Head of caudate nucleus (tissue), 42 donors: ENCODE data around the gene PDLIM5.
"Not testable (repeated sequence)": the region's sequence is repeated elsewhere in the genome, so short reads cannot be mapped to it uniquely, and the experiment has no call there.

Experiments used
- DNase-seq, 42 donors: peaks; one replicate each; pipeline versions ENCODE4 v3.0.0 to v3.0.0-alpha.2; 2020 to 2021; ENCODE audit warnings: mixed read lengths in 7 of 42
- intact Hi-C: fragments of 100-400 bp; cut with DNase I; formaldehyde crosslinking; loops from one replicate; pipeline ENCODE4 v1.15.0; 2022

PDLIM5 gene

GRCh38 chr4:94454405-94454804 is 2.7 kb downstream of the PDLIM5 start:
- intact Hi-C loops, result no loop called here
- peak in 1 of 42 donors; percentile 10 for DNase-seq

GRCh38 chr4:94455081-94455480 is 3.3 kb downstream of the PDLIM5 start:
- DNase-seq, result peak in 13 of 42 donors; percentile 5 to 64 (median 26)
- intact Hi-C loops, result no loop called here

GRCh38 chr4:94457692-94458106 is 6.0 kb downstream of the PDLIM5 start:
- DNase-seq, result peak in 16 of 42 donors; percentile 7 to 56 (median 22)
- intact Hi-C loops, result no loop called here

GRCh38 chr4:94458682-94459081 is 6.9 kb downstream of the PDLIM5 start:
- intact Hi-C loops, result no loop called here

GRCh38 chr4:94459462-94460161 is 7.9 kb downstream of the PDLIM5 start:
- intact Hi-C loops, result no loop called here
- no peak for DNase-seq

More at GRCh38 chr4:94458682-94459081, 6.9 kb downstream of the PDLIM5 start:
- DNase-seq, result no peak

GRCh38 chr4:94461506-94461905 is 9.8 kb downstream of the PDLIM5 start:
- intact Hi-C loops, result no loop called here
- DNase-seq, result no peak

- DNase-seq, result no peak
- intact Hi-C loops, result no loop called here
Observed at GRCh38 chr4:94462572-94462971, 10.8 kb downstream of the PDLIM5 start.

- intact Hi-C loops, result no loop called here
- no peak for DNase-seq
Observed at GRCh38 chr4:94463771-94464170, 12.0 kb downstream of the PDLIM5 start.

GRCh38 chr4:94466371-94466770 is 14.6 kb downstream of the PDLIM5 start:
- intact Hi-C loops, result no loop called here
- DNase-seq, result no peak

- intact Hi-C loops, result no loop called here
- DNase-seq, result no peak
Observed at GRCh38 chr4:94466923-94467322, 15.2 kb downstream of the PDLIM5 start.

GRCh38 chr4:94468093-94468769 is 16.5 kb downstream of the PDLIM5 start:
- intact Hi-C loops, result no loop called here
- DNase-seq, result no peak

GRCh38 chr4:94469221-94469784 is 17.6 kb downstream of the PDLIM5 start:
- no peak for DNase-seq

GRCh38 chr4:94470132-94470531 is 18.4 kb downstream of the PDLIM5 start:
- intact Hi-C loops, result no loop called here
- no peak for DNase-seq

More at GRCh38 chr4:94469221-94469784, 17.6 kb downstream of the PDLIM5 start:
- intact Hi-C loops, result no loop called here

GRCh38 chr4:94470782-94471181 is 19.0 kb downstream of the PDLIM5 start:
- intact Hi-C loops, DNase-seq: not testable (repeated sequence)

GRCh38 chr4:94472056-94472826 is 20.5 kb downstream of the PDLIM5 start:
- DNase-seq, result no peak
- intact Hi-C loops, result no loop called here

- DNase-seq, result no peak
- intact Hi-C loops, result no loop called here
Observed at GRCh38 chr4:94475050-94475449, 23.3 kb downstream of the PDLIM5 start.

- no peak for DNase-seq
- intact Hi-C loops, result no loop called here
Observed at GRCh38 chr4:94475794-94476193, 24.1 kb downstream of the PDLIM5 start.

- DNase-seq, result no peak
- intact Hi-C loops, result no loop called here
Observed at GRCh38 chr4:94477227-94477626, 25.5 kb downstream of the PDLIM5 start.

GRCh38 chr4:94478805-94479204 is 27.1 kb downstream of the PDLIM5 start:
- DNase-seq, intact Hi-C loops: not testable (repeated sequence)
